ENCODE data around the gene OR51F1.

- TF ChIP-seq CTCF (IDR thresholded peaks at IDR 0.05; ENCODE audit: poor library complexity): no peak
- no peak for TF ChIP-seq EZH2 (IDR thresholded peaks at IDR 0.05; ENCODE audit: borderline replicate concordance)
- no peak for TF ChIP-seq EZH2phosphoT487 (IDR thresholded peaks at IDR 0.05; ENCODE audit: low read depth, severe bottlenecking, unreplicated experiment)
Measured at GRCh38 chr11:4766420-4767043, 3.2 kb downstream of the OR51F1 start.

All from hepatocyte (in vitro differentiated cells).